ENCODE results near the gene SYNRG. TPM values are rescaled to one million over a fixed set of nuclear protein-coding genes. Genes with fewer than 3 reads are reported as not detected.

SYNRG gene
- total and polyA plus RNA-seq, 2 donors from 2014 or later: 8.6 to 47.0 TPM

DNA sequence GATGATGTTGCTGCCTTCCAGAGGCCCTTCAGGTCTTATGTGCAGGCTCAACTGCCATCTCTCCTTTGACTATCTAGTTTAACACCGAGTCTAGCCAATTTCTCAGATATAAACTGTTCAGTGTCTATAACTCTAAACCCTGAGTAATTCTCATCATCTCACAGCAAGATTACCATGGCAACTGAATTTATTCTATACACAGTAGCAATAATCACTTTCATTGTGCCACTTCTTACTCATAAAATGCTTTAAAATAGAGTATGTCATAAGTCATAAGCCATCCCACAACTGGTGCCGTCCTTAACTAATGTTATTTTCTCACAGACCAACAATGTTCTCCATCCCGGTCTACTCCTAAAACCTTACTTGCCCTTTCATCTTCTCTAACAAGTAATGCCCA is 45.0 kb downstream of the SYNRG start:
- intact Hi-C loops (cut with DNase I): no loop called here
- Histone ChIP-seq H3K4me3 (ENCODE audit: low read length in 3 of 3) (no peak overlapping the region), H3K27me3 (ENCODE audit: control insufficient read depth, insufficient read depth, low read length) (no peaks in the 10 kb centered on the region), H3K9me3 (ENCODE audit: control insufficient read depth in 2 of 3, insufficient read depth in 1 of 3, low read length in 3 of 3) (no peaks in the 10 kb centered on the region), H3K4me1 (ENCODE audit: control insufficient read depth in 2 of 3, insufficient read depth in 2 of 3, low read depth in 1 of 3, low read length in 3 of 3) (no peaks in the 10 kb centered on the region), H3K9ac (ENCODE audit: low read length in 3 of 3) (no peak overlapping the region), H3K36me3 (ENCODE audit: control insufficient read depth in 2 of 3, insufficient read depth in 3 of 3, low read length in 3 of 3) (peaks cover 12 to 32% (median 16%) of the 10 kb centered on the region in 3 donors), H3K27ac (ENCODE audit: low read depth in 2 of 2, low read length in 2 of 2) (no peak overlapping the region)
- FAIRE-seq: no peak
- DNase-seq: no peak
- TF ChIP-seq, protein P1, sequence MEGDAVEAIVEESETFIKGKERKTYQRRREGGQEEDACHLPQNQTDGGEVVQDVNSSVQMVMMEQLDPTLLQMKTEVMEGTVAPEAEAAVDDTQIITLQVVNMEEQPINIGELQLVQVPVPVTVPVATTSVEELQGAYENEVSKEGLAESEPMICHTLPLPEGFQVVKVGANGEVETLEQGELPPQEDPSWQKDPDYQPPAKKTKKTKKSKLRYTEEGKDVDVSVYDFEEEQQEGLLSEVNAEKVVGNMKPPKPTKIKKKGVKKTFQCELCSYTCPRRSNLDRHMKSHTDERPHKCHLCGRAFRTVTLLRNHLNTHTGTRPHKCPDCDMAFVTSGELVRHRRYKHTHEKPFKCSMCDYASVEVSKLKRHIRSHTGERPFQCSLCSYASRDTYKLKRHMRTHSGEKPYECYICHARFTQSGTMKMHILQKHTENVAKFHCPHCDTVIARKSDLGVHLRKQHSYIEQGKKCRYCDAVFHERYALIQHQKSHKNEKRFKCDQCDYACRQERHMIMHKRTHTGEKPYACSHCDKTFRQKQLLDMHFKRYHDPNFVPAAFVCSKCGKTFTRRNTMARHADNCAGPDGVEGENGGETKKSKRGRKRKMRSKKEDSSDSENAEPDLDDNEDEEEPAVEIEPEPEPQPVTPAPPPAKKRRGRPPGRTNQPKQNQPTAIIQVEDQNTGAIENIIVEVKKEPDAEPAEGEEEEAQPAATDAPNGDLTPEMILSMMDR (IDR thresholded peaks at IDR 0.05; ENCODE audit: borderline replicate concordance, extremely low read depth, insufficient read depth): no peak

DNA sequence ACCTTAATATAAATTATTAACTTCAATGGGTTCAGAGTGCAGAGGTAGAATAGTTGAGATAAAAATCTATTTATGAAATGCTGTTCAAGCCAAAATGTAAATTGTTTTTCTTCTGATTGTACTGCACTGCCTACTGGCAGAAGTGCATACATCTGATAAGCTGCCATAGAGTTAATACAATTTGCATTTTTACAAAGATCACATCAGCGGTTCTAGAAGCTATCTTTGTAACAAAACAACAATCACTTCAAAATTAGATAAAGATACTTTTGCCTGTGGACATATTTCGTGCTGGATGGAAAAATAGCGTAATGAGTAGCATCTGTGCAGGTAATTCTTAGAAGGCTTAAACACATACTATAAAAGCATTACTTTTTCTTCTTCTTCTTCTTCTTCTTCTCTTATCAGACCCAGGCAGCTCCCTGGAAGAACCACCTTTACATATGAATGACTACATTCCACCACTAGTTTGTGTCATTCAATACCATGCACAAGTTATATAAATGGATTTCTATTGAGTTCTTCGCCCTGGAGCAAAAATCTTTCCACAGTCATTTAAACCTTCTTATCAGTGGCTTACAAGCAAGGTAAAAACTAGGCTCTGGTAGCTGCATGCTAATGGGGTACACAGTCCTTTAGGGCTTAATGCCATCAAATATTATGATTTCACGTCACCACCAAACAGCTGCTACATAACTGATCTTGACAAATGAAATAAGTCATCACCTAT is 47.0 kb downstream of the SYNRG start:
- intact Hi-C loops (cut with DNase I): no loop called here
- no peaks in the 10 kb centered on the region for H3K4me1 ChIP-seq (ENCODE audit: control insufficient read depth in 2 of 3, insufficient read depth in 2 of 3, low read depth in 1 of 3, low read length in 3 of 3)
- H3K27ac ChIP-seq (ENCODE audit: low read depth in 2 of 2, low read length in 2 of 2): no peak overlapping the region
- no peak for DNase-seq
- FAIRE-seq: no peak
- peaks cover 7 to 33% (median 10%) of the 10 kb centered on the region in 3 donors for H3K36me3 ChIP-seq (ENCODE audit: control insufficient read depth in 2 of 3, insufficient read depth in 3 of 3, low read length in 3 of 3)
- H3K9me3 ChIP-seq (ENCODE audit: control insufficient read depth in 2 of 3, insufficient read depth in 1 of 3, low read length in 3 of 3): no peaks in the 10 kb centered on the region
- no peak overlapping the region for H3K9ac ChIP-seq (ENCODE audit: low read length in 3 of 3)
- H3K27me3 ChIP-seq (ENCODE audit: control insufficient read depth, insufficient read depth, low read length): no peaks in the 10 kb centered on the region
- TF ChIP-seq, protein P1 (IDR thresholded peaks at IDR 0.05; ENCODE audit: borderline replicate concordance, extremely low read depth, insufficient read depth): no peak
- no peak overlapping the region for H3K4me3 ChIP-seq (ENCODE audit: low read length in 3 of 3)

DNA sequence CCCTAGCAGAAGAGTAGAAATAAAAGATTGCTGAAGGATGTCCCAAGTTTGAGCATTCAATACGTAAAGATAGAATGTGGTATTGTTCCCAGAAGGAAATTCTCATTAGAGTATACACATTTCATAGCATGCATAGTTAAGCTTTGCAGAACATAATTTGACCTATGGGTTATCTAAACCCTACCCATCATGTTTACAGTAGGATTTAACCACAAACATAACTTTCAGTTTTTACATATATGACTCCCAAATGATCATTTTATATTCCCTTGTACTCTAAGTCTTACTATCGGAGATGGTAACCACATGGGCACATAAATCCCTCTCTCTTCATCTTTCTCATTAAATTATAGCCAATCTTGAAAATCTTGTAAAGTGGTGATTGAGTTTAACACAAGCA is 50.9 kb downstream of the SYNRG start:
- H3K9me3 ChIP-seq (ENCODE audit: control insufficient read depth in 2 of 3, insufficient read depth in 1 of 3, low read length in 3 of 3): no peaks in the 10 kb centered on the region
- intact Hi-C loops (cut with DNase I): no loop called here
- peaks cover 4 to 34% (median 6%) of the 10 kb centered on the region in 3 donors for H3K36me3 ChIP-seq (ENCODE audit: control insufficient read depth in 2 of 3, insufficient read depth in 3 of 3, low read length in 3 of 3)
- no peak overlapping the region for H3K9ac ChIP-seq (ENCODE audit: low read length in 3 of 3)
- DNase-seq (no peak), FAIRE-seq (no peak)
- no peaks in the 10 kb centered on the region for H3K27me3 ChIP-seq (ENCODE audit: control insufficient read depth, insufficient read depth, low read length)
- no peak overlapping the region for H3K4me3 ChIP-seq (ENCODE audit: low read length in 3 of 3)
- no peak overlapping the region for H3K27ac ChIP-seq (ENCODE audit: low read depth in 2 of 2, low read length in 2 of 2)
- TF ChIP-seq, protein P1 (IDR thresholded peaks at IDR 0.05; ENCODE audit: borderline replicate concordance, extremely low read depth, insufficient read depth): no peak
- H3K4me1 ChIP-seq (ENCODE audit: control insufficient read depth in 2 of 3, insufficient read depth in 2 of 3, low read depth in 1 of 3, low read length in 3 of 3): no peaks in the 10 kb centered on the region

Data from kidney (tissue), 14 donors.